Activated T-helper 2 cell treated with anti-CD3 and anti-CD28 coated beads, Interferon-gamma antibody, Interleukin-2, Interleukin-4, amounts not matched to agents 10 μg/mL and 5 μg/mL and 100 μg/mL, durations not matched to agents 14 hours and 24 hours and 36 hours (primary cell): ENCODE results near the gene AFF3. TPM values are rescaled to one million over a fixed set of nuclear protein-coding genes. Genes with fewer than 3 reads are reported as not detected.
"Not testable (repeated sequence)": the region's sequence is repeated elsewhere in the genome, so short reads cannot be mapped to it uniquely, and the experiment has no call there.

ENCODE experiments used
- DNase-seq: peaks from one replicate; pipeline ENCODE4 v3.0.0; 2021; ENCODE audit warnings: low spot score
- H3K27ac Mint-ChIP-seq: one replicate; pipeline ENCODE4 v1.8.0; 2021; ENCODE audit warnings: mixed read lengths
- H3K27me3 Mint-ChIP-seq: one replicate; pipeline ENCODE4 v1.8.0; 2021; ENCODE audit warnings: low read depth, mixed read lengths
- H3K36me3 Mint-ChIP-seq: one replicate; pipeline ENCODE4 v1.8.0; 2021; ENCODE audit warnings: low read depth, mixed read lengths
- H3K4me1 Mint-ChIP-seq: one replicate; pipeline ENCODE4 v1.8.0; 2021; ENCODE audit warnings: low read depth, mixed read lengths
- H3K4me3 Mint-ChIP-seq: one replicate; pipeline ENCODE4 v1.8.0; 2021; ENCODE audit warnings: low read depth, mild to moderate bottlenecking, moderate library complexity, mixed read lengths
- H3K9me3 Mint-ChIP-seq: one replicate; pipeline ENCODE4 v1.8.0; 2021; ENCODE audit warnings: mixed read lengths
- intact Hi-C: fragments of 100-400 bp; cut with micrococcal nuclease; formaldehyde crosslinking; loops from one replicate; pipeline ENCODE4 v1.15.1; 2023
- total RNA-seq: library from RNA; stranded (reverse); gene quantifications from 2 replicates; pipeline ENCODE4 v1.2.3, GENCODE V29; 2022

AFF3 gene
- total RNA-seq, 1 donor from 2014 or later = 1.4 TPM

- H3K27me3 Mint-ChIP-seq = peaks cover 30% of the 10 kb centered on the region
- H3K9me3 Mint-ChIP-seq, DNase-seq, intact Hi-C loops, H3K4me3 Mint-ChIP-seq, H3K36me3 Mint-ChIP-seq, H3K27ac Mint-ChIP-seq, H3K4me1 Mint-ChIP-seq: not testable (repeated sequence)
Observed at GRCh38 chr2:100102466-100103180, 39.8 kb downstream of the AFF3 start.

- H3K36me3 Mint-ChIP-seq, H3K9me3 Mint-ChIP-seq, DNase-seq, H3K4me1 Mint-ChIP-seq, H3K27ac Mint-ChIP-seq, H3K4me3 Mint-ChIP-seq, intact Hi-C loops, H3K27me3 Mint-ChIP-seq: not testable (repeated sequence)
Observed at GRCh38 chr2:100098855-100099254, 43.5 kb downstream of the AFF3 start.

- H3K36me3 Mint-ChIP-seq, H3K27ac Mint-ChIP-seq, H3K9me3 Mint-ChIP-seq, H3K4me3 Mint-ChIP-seq, intact Hi-C loops, DNase-seq, H3K4me1 Mint-ChIP-seq, H3K27me3 Mint-ChIP-seq: not testable (repeated sequence)
Observed at GRCh38 chr2:100097611-100098294, 44.6 kb downstream of the AFF3 start.

- H3K36me3 Mint-ChIP-seq, H3K27me3 Mint-ChIP-seq, intact Hi-C loops, H3K4me1 Mint-ChIP-seq, H3K9me3 Mint-ChIP-seq, H3K4me3 Mint-ChIP-seq, H3K27ac Mint-ChIP-seq, DNase-seq: not testable (repeated sequence)
Observed at GRCh38 chr2:100095845-100096244, 46.5 kb downstream of the AFF3 start.

GRCh38 chr2:100091807-100092206 lies 50.6 kb downstream of the AFF3 start:
- intact Hi-C loops, H3K36me3 Mint-ChIP-seq, H3K9me3 Mint-ChIP-seq, H3K27me3 Mint-ChIP-seq, DNase-seq, H3K4me1 Mint-ChIP-seq, H3K27ac Mint-ChIP-seq, H3K4me3 Mint-ChIP-seq: not testable (repeated sequence)

- H3K27me3 Mint-ChIP-seq, H3K36me3 Mint-ChIP-seq, DNase-seq, H3K9me3 Mint-ChIP-seq, intact Hi-C loops, H3K4me3 Mint-ChIP-seq, H3K27ac Mint-ChIP-seq, H3K4me1 Mint-ChIP-seq: not testable (repeated sequence)
Observed at GRCh38 chr2:100085744-100086143, 56.6 kb downstream of the AFF3 start.

- intact Hi-C loops, H3K4me1 Mint-ChIP-seq, H3K9me3 Mint-ChIP-seq, DNase-seq, H3K36me3 Mint-ChIP-seq, H3K27me3 Mint-ChIP-seq, H3K4me3 Mint-ChIP-seq, H3K27ac Mint-ChIP-seq: not testable (repeated sequence)
Observed at GRCh38 chr2:100083421-100084216, 58.8 kb downstream of the AFF3 start.

- H3K27me3 Mint-ChIP-seq, H3K4me3 Mint-ChIP-seq, H3K9me3 Mint-ChIP-seq, H3K36me3 Mint-ChIP-seq, H3K4me1 Mint-ChIP-seq, H3K27ac Mint-ChIP-seq, intact Hi-C loops, DNase-seq: not testable (repeated sequence)
Observed at GRCh38 chr2:100082302-100082978, 60.0 kb downstream of the AFF3 start.

GRCh38 chr2:100077935-100078334 lies 64.5 kb downstream of the AFF3 start:
- Mint-ChIP-seq H3K4me3 (no peak overlapping the region), H3K27me3 (peaks cover 8% of the 10 kb centered on the region), H3K36me3 (no peaks in the 10 kb centered on the region), H3K4me1 (no peaks in the 10 kb centered on the region), H3K27ac (no peak overlapping the region), H3K9me3 (no peaks in the 10 kb centered on the region)
- no peak for DNase-seq
- intact Hi-C loops = no loop called here

- DNase-seq = no peak
- no peak overlapping the region for H3K27ac Mint-ChIP-seq
- H3K36me3 Mint-ChIP-seq = no peaks in the 10 kb centered on the region
- no peaks in the 10 kb centered on the region for H3K4me1 Mint-ChIP-seq
- no peaks in the 10 kb centered on the region for H3K9me3 Mint-ChIP-seq
- intact Hi-C loops = no loop called here
- no peak overlapping the region for H3K4me3 Mint-ChIP-seq
- peaks cover 11% of the 10 kb centered on the region for H3K27me3 Mint-ChIP-seq
Observed at GRCh38 chr2:100077456-100077855, 64.9 kb downstream of the AFF3 start.

GRCh38 chr2:100075532-100075931 lies 66.9 kb downstream of the AFF3 start:
- no peaks in the 10 kb centered on the region for H3K9me3 Mint-ChIP-seq
- H3K4me3 Mint-ChIP-seq = no peak overlapping the region
- H3K27ac Mint-ChIP-seq = no peak overlapping the region
- H3K4me1 Mint-ChIP-seq = peaks cover 6% of the 10 kb centered on the region
- no peak for DNase-seq
- no peaks in the 10 kb centered on the region for H3K36me3 Mint-ChIP-seq
- H3K27me3 Mint-ChIP-seq = peaks cover 13% of the 10 kb centered on the region
- intact Hi-C loops = no loop called here

- peaks cover 8% of the 10 kb centered on the region for H3K4me1 Mint-ChIP-seq
- H3K27ac Mint-ChIP-seq = no peak overlapping the region
- intact Hi-C loops = no loop called here
- peaks cover 21% of the 10 kb centered on the region for H3K27me3 Mint-ChIP-seq
- no peak for DNase-seq
- H3K4me3 Mint-ChIP-seq = no peak overlapping the region
- no peaks in the 10 kb centered on the region for H3K36me3 Mint-ChIP-seq
- H3K9me3 Mint-ChIP-seq = no peaks in the 10 kb centered on the region
Observed at GRCh38 chr2:100073110-100073509, 69.3 kb downstream of the AFF3 start.
